Measurements from ENCODE around the gene NR1I3. TPM values are rescaled to one million over a fixed set of nuclear protein-coding genes. Genes with fewer than 3 reads are reported as not detected.

NR1I3 gene
- total and polyA plus RNA-seq, 2 experiments from 2014 or later, result 0.50 TPM; not detected in 1

DNA sequence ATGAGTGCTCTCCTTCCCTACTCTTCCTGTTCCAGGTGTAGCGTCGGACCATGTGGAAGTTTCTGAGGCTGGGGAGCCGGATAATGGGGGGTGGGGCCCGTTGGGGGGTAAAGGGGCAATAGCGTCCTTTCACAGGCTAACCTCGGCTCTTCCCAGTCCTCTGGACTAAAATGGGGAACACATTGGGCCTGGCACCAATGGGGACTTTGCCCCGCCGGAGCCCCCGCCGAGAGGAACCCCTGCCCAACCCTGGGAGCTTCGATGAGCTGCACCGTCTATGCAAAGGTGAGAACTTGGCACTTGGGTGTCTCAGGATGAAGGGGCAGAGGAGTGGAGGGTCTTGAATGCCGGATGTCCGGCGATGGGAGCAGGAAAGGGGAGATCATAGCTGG is 11.7 kb downstream of the NR1I3 start:
- DNase-seq (ENCODE audit: low spot score), result peak; percentile 21
- H3K4me2 ChIP-seq, result peak overlapping the region; percentile 96
- peaks cover 3% of the 10 kb centered on the region; the same call in 1 of the 2 replicates for H3F3A ChIP-seq (replicated peaks; ENCODE audit: low read depth)
- H3K79me2 ChIP-seq (replicated peaks; ENCODE audit: insufficient read depth), result no peaks in the 10 kb centered on the region
- peak overlapping the region; percentile 11 for H2AFZ ChIP-seq
- Mint-ChIP-seq H3K9me3 (no peaks in the 10 kb centered on the region), H3K36me3 (ENCODE audit: low read depth) (peaks cover 20% of the 10 kb centered on the region), H3K4me1 (peaks cover 26% of the 10 kb centered on the region), H3K27ac (peak overlapping the region; percentile 95), H3K4me3 (peak overlapping the region; percentile 97), H3K27me3 (ENCODE audit: insufficient read depth, low read depth, poor library complexity) (peaks cover 6% of the 10 kb centered on the region)
- H4K20me1 ChIP-seq (replicated peaks; ENCODE audit: insufficient read depth), result no peaks in the 10 kb centered on the region
- no peak; the same call in 2 of the 3 replicates for ATAC-seq
- H3K9me2 ChIP-seq (ENCODE audit: insufficient read depth), result no peaks in the 10 kb centered on the region
- no peaks in the 10 kb centered on the region for H3K27me3 ChIP-seq (ENCODE audit: insufficient read depth)
- peaks cover 6% of the 10 kb centered on the region for H3K36me3 ChIP-seq (ENCODE audit: insufficient read depth)
- no peak for TF ChIP-seq POLR2AphosphoS5 (IDR thresholded peaks at IDR 0.05; ENCODE audit: low read depth)
- TF ChIP-seq EZH2 (IDR thresholded peaks at IDR 0.05; ENCODE audit: low read depth, unreplicated experiment), result no peak
- TF ChIP-seq ZNF331 (CRISPR knock-in tag; IDR thresholded peaks at IDR 0.05; ENCODE audit: low read depth), result no peak
- TF ChIP-seq, protein P1, sequence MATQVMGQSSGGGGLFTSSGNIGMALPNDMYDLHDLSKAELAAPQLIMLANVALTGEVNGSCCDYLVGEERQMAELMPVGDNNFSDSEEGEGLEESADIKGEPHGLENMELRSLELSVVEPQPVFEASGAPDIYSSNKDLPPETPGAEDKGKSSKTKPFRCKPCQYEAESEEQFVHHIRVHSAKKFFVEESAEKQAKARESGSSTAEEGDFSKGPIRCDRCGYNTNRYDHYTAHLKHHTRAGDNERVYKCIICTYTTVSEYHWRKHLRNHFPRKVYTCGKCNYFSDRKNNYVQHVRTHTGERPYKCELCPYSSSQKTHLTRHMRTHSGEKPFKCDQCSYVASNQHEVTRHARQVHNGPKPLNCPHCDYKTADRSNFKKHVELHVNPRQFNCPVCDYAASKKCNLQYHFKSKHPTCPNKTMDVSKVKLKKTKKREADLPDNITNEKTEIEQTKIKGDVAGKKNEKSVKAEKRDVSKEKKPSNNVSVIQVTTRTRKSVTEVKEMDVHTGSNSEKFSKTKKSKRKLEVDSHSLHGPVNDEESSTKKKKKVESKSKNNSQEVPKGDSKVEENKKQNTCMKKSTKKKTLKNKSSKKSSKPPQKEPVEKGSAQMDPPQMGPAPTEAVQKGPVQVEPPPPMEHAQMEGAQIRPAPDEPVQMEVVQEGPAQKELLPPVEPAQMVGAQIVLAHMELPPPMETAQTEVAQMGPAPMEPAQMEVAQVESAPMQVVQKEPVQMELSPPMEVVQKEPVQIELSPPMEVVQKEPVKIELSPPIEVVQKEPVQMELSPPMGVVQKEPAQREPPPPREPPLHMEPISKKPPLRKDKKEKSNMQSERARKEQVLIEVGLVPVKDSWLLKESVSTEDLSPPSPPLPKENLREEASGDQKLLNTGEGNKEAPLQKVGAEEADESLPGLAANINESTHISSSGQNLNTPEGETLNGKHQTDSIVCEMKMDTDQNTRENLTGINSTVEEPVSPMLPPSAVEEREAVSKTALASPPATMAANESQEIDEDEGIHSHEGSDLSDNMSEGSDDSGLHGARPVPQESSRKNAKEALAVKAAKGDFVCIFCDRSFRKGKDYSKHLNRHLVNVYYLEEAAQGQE (IDR thresholded peaks at IDR 0.05; ENCODE audit: unreplicated experiment), result no peak
- TF ChIP-seq, protein P2, sequence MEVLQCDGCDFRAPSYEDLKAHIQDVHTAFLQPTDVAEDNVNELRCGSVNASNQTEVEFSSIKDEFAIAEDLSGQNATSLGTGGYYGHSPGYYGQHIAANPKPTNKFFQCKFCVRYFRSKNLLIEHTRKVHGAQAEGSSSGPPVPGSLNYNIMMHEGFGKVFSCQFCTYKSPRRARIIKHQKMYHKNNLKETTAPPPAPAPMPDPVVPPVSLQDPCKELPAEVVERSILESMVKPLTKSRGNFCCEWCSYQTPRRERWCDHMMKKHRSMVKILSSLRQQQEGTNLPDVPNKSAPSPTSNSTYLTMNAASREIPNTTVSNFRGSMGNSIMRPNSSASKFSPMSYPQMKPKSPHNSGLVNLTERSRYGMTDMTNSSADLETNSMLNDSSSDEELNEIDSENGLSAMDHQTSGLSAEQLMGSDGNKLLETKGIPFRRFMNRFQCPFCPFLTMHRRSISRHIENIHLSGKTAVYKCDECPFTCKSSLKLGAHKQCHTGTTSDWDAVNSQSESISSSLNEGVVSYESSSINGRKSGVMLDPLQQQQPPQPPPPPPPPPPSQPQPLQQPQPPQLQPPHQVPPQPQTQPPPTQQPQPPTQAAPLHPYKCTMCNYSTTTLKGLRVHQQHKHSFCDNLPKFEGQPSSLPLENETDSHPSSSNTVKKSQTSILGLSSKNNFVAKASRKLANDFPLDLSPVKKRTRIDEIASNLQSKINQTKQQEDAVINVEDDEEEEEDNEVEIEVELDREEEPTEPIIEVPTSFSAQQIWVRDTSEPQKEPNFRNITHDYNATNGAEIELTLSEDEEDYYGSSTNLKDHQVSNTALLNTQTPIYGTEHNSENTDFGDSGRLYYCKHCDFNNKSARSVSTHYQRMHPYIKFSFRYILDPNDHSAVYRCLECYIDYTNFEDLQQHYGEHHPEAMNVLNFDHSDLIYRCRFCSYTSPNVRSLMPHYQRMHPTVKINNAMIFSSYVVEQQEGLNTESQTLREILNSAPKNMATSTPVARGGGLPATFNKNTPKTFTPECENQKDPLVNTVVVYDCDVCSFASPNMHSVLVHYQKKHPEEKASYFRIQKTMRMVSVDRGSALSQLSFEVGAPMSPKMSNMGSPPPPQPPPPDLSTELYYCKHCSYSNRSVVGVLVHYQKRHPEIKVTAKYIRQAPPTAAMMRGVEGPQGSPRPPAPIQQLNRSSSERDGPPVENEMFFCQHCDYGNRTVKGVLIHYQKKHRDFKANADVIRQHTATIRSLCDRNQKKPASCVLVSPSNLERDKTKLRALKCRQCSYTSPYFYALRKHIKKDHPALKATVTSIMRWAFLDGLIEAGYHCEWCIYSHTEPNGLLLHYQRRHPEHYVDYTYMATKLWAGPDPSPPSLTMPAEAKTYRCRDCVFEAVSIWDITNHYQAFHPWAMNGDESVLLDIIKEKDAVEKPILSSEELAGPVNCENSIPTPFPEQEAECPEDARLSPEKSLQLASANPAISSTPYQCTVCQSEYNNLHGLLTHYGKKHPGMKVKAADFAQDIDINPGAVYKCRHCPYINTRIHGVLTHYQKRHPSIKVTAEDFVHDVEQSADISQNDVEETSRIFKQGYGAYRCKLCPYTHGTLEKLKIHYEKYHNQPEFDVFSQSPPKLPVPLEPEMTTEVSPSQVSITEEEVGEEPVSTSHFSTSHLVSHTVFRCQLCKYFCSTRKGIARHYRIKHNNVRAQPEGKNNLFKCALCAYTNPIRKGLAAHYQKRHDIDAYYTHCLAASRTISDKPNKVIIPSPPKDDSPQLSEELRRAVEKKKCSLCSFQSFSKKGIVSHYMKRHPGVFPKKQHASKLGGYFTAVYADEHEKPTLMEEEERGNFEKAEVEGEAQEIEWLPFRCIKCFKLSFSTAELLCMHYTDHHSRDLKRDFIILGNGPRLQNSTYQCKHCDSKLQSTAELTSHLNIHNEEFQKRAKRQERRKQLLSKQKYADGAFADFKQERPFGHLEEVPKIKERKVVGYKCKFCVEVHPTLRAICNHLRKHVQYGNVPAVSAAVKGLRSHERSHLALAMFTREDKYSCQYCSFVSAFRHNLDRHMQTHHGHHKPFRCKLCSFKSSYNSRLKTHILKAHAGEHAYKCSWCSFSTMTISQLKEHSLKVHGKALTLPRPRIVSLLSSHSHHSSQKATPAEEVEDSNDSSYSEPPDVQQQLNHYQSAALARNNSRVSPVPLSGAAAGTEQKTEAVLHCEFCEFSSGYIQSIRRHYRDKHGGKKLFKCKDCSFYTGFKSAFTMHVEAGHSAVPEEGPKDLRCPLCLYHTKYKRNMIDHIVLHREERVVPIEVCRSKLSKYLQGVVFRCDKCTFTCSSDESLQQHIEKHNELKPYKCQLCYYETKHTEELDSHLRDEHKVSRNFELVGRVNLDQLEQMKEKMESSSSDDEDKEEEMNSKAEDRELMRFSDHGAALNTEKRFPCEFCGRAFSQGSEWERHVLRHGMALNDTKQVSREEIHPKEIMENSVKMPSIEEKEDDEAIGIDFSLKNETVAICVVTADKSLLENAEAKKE (CRISPR knock-in tag; IDR thresholded peaks at IDR 0.05), result no peak
- TF ChIP-seq NANOG (IDR thresholded peaks at IDR 0.05; ENCODE audit: borderline replicate concordance), result no peak
- TF ChIP-seq, protein P3, sequence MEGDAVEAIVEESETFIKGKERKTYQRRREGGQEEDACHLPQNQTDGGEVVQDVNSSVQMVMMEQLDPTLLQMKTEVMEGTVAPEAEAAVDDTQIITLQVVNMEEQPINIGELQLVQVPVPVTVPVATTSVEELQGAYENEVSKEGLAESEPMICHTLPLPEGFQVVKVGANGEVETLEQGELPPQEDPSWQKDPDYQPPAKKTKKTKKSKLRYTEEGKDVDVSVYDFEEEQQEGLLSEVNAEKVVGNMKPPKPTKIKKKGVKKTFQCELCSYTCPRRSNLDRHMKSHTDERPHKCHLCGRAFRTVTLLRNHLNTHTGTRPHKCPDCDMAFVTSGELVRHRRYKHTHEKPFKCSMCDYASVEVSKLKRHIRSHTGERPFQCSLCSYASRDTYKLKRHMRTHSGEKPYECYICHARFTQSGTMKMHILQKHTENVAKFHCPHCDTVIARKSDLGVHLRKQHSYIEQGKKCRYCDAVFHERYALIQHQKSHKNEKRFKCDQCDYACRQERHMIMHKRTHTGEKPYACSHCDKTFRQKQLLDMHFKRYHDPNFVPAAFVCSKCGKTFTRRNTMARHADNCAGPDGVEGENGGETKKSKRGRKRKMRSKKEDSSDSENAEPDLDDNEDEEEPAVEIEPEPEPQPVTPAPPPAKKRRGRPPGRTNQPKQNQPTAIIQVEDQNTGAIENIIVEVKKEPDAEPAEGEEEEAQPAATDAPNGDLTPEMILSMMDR (conservative IDR thresholded peaks at IDR 0.05; ENCODE audit: low read depth in 2 of 2), result no peak
- TF ChIP-seq ZNF114 (CRISPR knock-in tag; IDR thresholded peaks at IDR 0.05), result no peak
- no peak for TF ChIP-seq CREB1 (CRISPR knock-in tag; IDR thresholded peaks at IDR 0.05; ENCODE audit: low read depth)
- no peak for TF ChIP-seq EZH2phosphoT487 (IDR thresholded peaks at IDR 0.05; ENCODE audit: unreplicated experiment)
- TF ChIP-seq, protein P4, sequence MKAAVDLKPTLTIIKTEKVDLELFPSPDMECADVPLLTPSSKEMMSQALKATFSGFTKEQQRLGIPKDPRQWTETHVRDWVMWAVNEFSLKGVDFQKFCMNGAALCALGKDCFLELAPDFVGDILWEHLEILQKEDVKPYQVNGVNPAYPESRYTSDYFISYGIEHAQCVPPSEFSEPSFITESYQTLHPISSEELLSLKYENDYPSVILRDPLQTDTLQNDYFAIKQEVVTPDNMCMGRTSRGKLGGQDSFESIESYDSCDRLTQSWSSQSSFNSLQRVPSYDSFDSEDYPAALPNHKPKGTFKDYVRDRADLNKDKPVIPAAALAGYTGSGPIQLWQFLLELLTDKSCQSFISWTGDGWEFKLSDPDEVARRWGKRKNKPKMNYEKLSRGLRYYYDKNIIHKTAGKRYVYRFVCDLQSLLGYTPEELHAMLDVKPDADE (IDR thresholded peaks at IDR 0.05), result no peak
- no peak for TF ChIP-seq STAT1 (IDR thresholded peaks at IDR 0.05; ENCODE audit: unreplicated experiment)
- no peak for TF ChIP-seq JUNB (IDR thresholded peaks at IDR 0.05; ENCODE audit: unreplicated experiment)
- 0 out of 2 replicates have a peak overlapping the region, but pooled peaks have one; percentile 84 for H3K27ac ChIP-seq (ENCODE audit: low read depth)
- peak overlapping the region; percentile 55 for H3K4me3 ChIP-seq
- peaks cover 13% of the 10 kb centered on the region for H3K4me1 ChIP-seq (ENCODE audit: insufficient read depth)

All from GM23338 (cell line).